GM06990 (cell line): ENCODE results near the gene PMFBP1.

Experiments used
- DNase-seq: peaks from one replicate; pipeline ENCODE4 v3.0.0-alpha.2; 2011; ENCODE audit not compliant: insufficient read length; ENCODE audit errors: extremely low read depth
- H3K27me3 ChIP-seq: replicated peaks from 2 replicates; pipeline ENCODE4 v1.6.0; 2011; ENCODE audit warnings: low read length; ENCODE audit not compliant: control insufficient read depth, insufficient read depth
- H3K36me3 ChIP-seq: 2 replicates; pipeline ENCODE4 v1.5.1; 2011; ENCODE audit warnings: low read length; ENCODE audit not compliant: control insufficient read depth, insufficient read depth
- H3K4me3 ChIP-seq: replicated peaks from 2 replicates; pipeline ENCODE4 v1.5.1; 2011; ENCODE audit warnings: low read depth, mild to moderate bottlenecking, control low read depth, low read length
- TF ChIP-seq, protein P1 (sequence below): IDR thresholded peaks from 2 replicates; pipeline ENCODE4 v1.5.1; 2011; ENCODE audit warnings: low read length, control low read depth, mild to moderate bottlenecking, inconsistent platforms; ENCODE audit not compliant: insufficient read depth, poor library complexity, severe bottlenecking

PMFBP1 gene

DNA sequence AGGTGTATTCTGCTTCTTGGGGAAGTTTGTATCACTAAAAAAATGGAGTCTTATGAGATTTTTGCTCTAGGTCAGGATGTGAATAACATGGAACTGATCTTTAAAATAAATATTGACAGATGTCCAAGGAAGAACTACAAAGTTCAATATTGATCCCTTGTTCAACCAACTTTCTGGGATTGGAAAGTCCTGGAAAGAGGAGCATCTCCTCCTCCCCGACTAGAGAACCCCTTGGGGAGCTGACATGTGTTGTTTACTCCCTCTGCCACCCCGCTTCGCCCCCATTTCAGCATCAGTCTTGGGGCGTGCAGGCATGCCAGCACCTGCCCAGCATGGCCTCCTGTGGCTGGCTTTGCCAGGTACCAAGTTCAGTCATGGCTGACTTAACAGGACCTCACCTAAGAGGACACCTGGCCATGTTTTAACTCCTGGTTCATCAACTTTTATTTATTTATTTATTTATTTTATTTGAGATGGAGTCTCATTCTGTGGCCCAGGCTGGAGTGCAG, 33.8 kb downstream of the PMFBP1 start:
- H3K4me3 ChIP-seq: no peak overlapping the region
- TF ChIP-seq, protein P1, sequence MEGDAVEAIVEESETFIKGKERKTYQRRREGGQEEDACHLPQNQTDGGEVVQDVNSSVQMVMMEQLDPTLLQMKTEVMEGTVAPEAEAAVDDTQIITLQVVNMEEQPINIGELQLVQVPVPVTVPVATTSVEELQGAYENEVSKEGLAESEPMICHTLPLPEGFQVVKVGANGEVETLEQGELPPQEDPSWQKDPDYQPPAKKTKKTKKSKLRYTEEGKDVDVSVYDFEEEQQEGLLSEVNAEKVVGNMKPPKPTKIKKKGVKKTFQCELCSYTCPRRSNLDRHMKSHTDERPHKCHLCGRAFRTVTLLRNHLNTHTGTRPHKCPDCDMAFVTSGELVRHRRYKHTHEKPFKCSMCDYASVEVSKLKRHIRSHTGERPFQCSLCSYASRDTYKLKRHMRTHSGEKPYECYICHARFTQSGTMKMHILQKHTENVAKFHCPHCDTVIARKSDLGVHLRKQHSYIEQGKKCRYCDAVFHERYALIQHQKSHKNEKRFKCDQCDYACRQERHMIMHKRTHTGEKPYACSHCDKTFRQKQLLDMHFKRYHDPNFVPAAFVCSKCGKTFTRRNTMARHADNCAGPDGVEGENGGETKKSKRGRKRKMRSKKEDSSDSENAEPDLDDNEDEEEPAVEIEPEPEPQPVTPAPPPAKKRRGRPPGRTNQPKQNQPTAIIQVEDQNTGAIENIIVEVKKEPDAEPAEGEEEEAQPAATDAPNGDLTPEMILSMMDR: no peak
- H3K36me3 ChIP-seq: no peaks in the 10 kb centered on the region
- H3K27me3 ChIP-seq: no peaks in the 10 kb centered on the region; the same call in 1 of the 2 replicates
- no peak for DNase-seq

- TF ChIP-seq, protein P1: no peak
- H3K27me3 ChIP-seq: no peaks in the 10 kb centered on the region; the same call in 1 of the 2 replicates
- no peak overlapping the region for H3K4me3 ChIP-seq
- no peak for DNase-seq
- H3K36me3 ChIP-seq: no peaks in the 10 kb centered on the region
These were observed 34.4 kb downstream of the PMFBP1 start for GRCh38 chr16:72137380-72138063.

GRCh38 chr16:72134507-72134906, 37.4 kb downstream of the PMFBP1 start:
- no peak overlapping the region for H3K4me3 ChIP-seq
- H3K27me3 ChIP-seq: no peaks in the 10 kb centered on the region
- TF ChIP-seq, protein P1: no peak
- H3K36me3 ChIP-seq: no peaks in the 10 kb centered on the region
- DNase-seq: no peak

GRCh38 chr16:72132726-72133125, 39.2 kb downstream of the PMFBP1 start:
- Histone ChIP-seq H3K27me3 (no peaks in the 10 kb centered on the region), H3K36me3 (no peaks in the 10 kb centered on the region), H3K4me3 (no peak overlapping the region)
- TF ChIP-seq, protein P1: no peak
- DNase-seq: no peak

GRCh38 chr16:72131036-72131435, 40.9 kb downstream of the PMFBP1 start:
- TF ChIP-seq, protein P1: no peak
- Histone ChIP-seq H3K4me3 (no peak overlapping the region), H3K27me3 (no peaks in the 10 kb centered on the region), H3K36me3 (no peaks in the 10 kb centered on the region)
- DNase-seq: no peak
